ENCODE data around the gene GLB1L2. TPM values are rescaled to one million over a fixed set of nuclear protein-coding genes. Genes with fewer than 3 reads are reported as not detected.

Gene GLB1L2
- total RNA-seq, 2 donors from 2014 or later, result 9.9 to 12.5 TPM

DNA sequence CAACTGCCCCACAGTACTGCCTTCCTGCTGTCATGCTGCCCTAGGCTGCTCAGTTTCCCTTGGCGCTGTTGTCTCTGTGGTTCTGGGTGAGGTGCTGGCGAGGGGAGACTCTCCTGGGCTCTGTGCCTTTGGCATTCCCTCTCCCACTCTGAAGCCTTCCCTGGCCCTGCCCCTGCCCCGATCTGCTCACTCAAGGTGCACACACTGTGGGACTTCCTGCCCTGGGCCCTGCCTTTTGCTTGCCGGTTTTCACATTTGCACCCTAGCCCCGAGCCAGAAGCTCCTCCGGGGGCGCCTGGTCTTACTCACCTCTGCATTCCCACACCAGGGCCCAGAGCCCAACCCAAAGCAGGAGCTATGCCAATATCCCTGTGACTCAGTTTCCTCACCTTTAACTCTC lies 68.2 kb downstream of the GLB1L2 start:
- Mint-ChIP-seq H3K9me3 (peaks cover 5% of the 10 kb centered on the region), H3K4me3 (no peak overlapping the region), H3K27me3 (ENCODE audit: insufficient read depth) (no peaks in the 10 kb centered on the region), H3K27ac (no peak overlapping the region), H3K36me3 (ENCODE audit: low read depth) (no peaks in the 10 kb centered on the region), H3K4me1 (no peaks in the 10 kb centered on the region)
- Histone ChIP-seq H3K27ac (ENCODE audit: low read depth, low read length) (no peak overlapping the region), H3K4me3 (ENCODE audit: low read length) (no peak overlapping the region), H3K4me1 (ENCODE audit: control insufficient read depth, insufficient read depth, low read length) (no peaks in the 10 kb centered on the region), H3K27me3 (ENCODE audit: control insufficient read depth, insufficient read depth, low read length, poor library complexity, severe bottlenecking) (no peaks in the 10 kb centered on the region), H3K9ac (ENCODE audit: extremely low read depth, low read length, poor library complexity, severe bottlenecking) (no peak overlapping the region), H3K9me3 (ENCODE audit: control insufficient read depth, low read length) (no peaks in the 10 kb centered on the region), H3K36me3 (ENCODE audit: control insufficient read depth, insufficient read depth, low read length) (no peaks in the 10 kb centered on the region)
- TF ChIP-seq, protein P1, sequence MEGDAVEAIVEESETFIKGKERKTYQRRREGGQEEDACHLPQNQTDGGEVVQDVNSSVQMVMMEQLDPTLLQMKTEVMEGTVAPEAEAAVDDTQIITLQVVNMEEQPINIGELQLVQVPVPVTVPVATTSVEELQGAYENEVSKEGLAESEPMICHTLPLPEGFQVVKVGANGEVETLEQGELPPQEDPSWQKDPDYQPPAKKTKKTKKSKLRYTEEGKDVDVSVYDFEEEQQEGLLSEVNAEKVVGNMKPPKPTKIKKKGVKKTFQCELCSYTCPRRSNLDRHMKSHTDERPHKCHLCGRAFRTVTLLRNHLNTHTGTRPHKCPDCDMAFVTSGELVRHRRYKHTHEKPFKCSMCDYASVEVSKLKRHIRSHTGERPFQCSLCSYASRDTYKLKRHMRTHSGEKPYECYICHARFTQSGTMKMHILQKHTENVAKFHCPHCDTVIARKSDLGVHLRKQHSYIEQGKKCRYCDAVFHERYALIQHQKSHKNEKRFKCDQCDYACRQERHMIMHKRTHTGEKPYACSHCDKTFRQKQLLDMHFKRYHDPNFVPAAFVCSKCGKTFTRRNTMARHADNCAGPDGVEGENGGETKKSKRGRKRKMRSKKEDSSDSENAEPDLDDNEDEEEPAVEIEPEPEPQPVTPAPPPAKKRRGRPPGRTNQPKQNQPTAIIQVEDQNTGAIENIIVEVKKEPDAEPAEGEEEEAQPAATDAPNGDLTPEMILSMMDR (conservative IDR thresholded peaks at IDR 0.05), result no peak
- no peak for DNase-seq
- WGBS, 2 experiments (ENCODE audit: insufficient coverage in 1 of 2, insufficient read length in 1 of 2), result 86 to 97% methylated on average over 4 to 7 of the region's 7 CpGs

- Mint-ChIP-seq H3K4me1 (peaks cover 2% of the 10 kb centered on the region), H3K27ac (no peak overlapping the region), H3K4me3 (no peak overlapping the region)
Measured at GRCh38 chr11:134401825-134402809, 70.3 kb downstream of the GLB1L2 start.

GRCh38 chr11:134402910-134403309 lies 71.1 kb downstream of the GLB1L2 start:
- H3K9me3 Mint-ChIP-seq, result peaks cover 5% of the 10 kb centered on the region
- 90 to 91% methylated on average over 10 to 12 of the region's 12 CpGs for WGBS, 2 experiments (ENCODE audit: insufficient coverage in 1 of 2, insufficient read length in 1 of 2)
- TF ChIP-seq, protein P1 (conservative IDR thresholded peaks at IDR 0.05), result no peak
- no peaks in the 10 kb centered on the region for H3K4me1 ChIP-seq (ENCODE audit: control insufficient read depth, insufficient read depth, low read length)
- H3K9me3 ChIP-seq (ENCODE audit: control insufficient read depth, low read length), result no peaks in the 10 kb centered on the region
- no peak for DNase-seq
- H3K4me3 Mint-ChIP-seq, result no peak overlapping the region
- no peaks in the 10 kb centered on the region for H3K27me3 ChIP-seq (ENCODE audit: control insufficient read depth, insufficient read depth, low read length, poor library complexity, severe bottlenecking)
- no peaks in the 10 kb centered on the region for H3K36me3 Mint-ChIP-seq (ENCODE audit: low read depth)
- no peak overlapping the region for H3K27ac Mint-ChIP-seq
- H3K27me3 Mint-ChIP-seq (ENCODE audit: insufficient read depth), result peaks cover 7% of the 10 kb centered on the region
- H3K36me3 ChIP-seq (ENCODE audit: control insufficient read depth, insufficient read depth, low read length), result no peaks in the 10 kb centered on the region
- H3K9ac ChIP-seq (ENCODE audit: extremely low read depth, low read length, poor library complexity, severe bottlenecking), result no peak overlapping the region
- peaks cover 2% of the 10 kb centered on the region for H3K4me1 Mint-ChIP-seq
- no peak overlapping the region for H3K4me3 ChIP-seq (ENCODE audit: low read length)
- H3K27ac ChIP-seq (ENCODE audit: low read depth, low read length), result no peak overlapping the region

More at GRCh38 chr11:134401825-134402809, 70.3 kb downstream of the GLB1L2 start:
- H3K27me3 Mint-ChIP-seq (ENCODE audit: insufficient read depth), result no peaks in the 10 kb centered on the region
- H3K9me3 Mint-ChIP-seq, result peaks cover 5% of the 10 kb centered on the region
- no peaks in the 10 kb centered on the region for H3K27me3 ChIP-seq (ENCODE audit: control insufficient read depth, insufficient read depth, low read length, poor library complexity, severe bottlenecking)
- no peak for DNase-seq
- H3K9me3 ChIP-seq (ENCODE audit: control insufficient read depth, low read length), result no peaks in the 10 kb centered on the region
- TF ChIP-seq, protein P1 (conservative IDR thresholded peaks at IDR 0.05), result no peak
- no peaks in the 10 kb centered on the region for H3K36me3 Mint-ChIP-seq (ENCODE audit: low read depth)
- no peak overlapping the region for H3K9ac ChIP-seq (ENCODE audit: extremely low read depth, low read length, poor library complexity, severe bottlenecking)
- H3K4me3 ChIP-seq (ENCODE audit: low read length), result no peak overlapping the region
- H3K36me3 ChIP-seq (ENCODE audit: control insufficient read depth, insufficient read depth, low read length), result no peaks in the 10 kb centered on the region
- WGBS, 2 experiments (ENCODE audit: insufficient coverage in 1 of 2, insufficient read length in 1 of 2), result 81 to 95% methylated on average over 10 to 18 of the region's 19 CpGs
- no peak overlapping the region for H3K27ac ChIP-seq (ENCODE audit: low read depth, low read length)
- no peaks in the 10 kb centered on the region for H3K4me1 ChIP-seq (ENCODE audit: control insufficient read depth, insufficient read depth, low read length)
